Stimulated activated naive CD4-positive, alpha-beta T cell treated with Interleukin-2 at 50 U/mL for 16 hours (primary cell): ENCODE measurements around the gene ELL.

Experiments used
- DNase-seq: peaks from one replicate; lab custom pipeline; 2025; lab: John Stamatoyannopoulos, UW

The ELL gene

DNA sequence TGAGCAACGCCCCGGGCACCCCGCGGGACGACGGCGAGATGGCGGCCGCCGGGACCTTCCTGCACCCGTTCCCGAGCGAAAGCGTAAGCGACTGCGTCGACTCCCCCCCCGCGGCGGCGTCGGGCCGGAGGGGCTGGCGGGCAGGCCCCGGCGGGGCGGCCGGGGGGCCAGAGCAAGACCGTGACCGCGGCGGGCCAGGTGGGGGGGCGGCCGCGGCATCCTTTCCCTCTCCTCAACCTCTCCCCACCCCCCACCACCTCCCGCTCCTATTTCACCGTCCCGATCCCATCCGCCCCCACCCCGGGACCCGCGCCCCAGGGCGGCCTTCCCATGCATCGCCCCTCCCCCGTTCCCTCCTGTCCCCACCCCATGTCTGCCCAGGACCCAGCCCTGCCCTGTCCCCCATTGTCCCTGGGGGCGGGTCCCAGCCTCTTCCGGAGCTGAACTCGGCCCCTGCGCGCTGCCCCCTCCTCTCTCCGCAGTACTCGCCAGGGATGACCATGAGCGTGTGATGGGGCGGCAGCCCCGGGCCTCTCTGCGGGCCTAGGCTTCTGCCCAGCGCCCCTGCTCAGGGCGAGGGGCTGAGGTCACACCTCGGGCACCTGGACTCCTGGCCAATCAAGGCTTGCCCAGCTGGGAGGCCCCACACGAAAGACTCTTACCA, 88.0 kb downstream of the ELL start:
- DNase-seq = no peak

- DNase-seq = peak; percentile 26
These were observed 88.7 kb downstream of the ELL start for GRCh38 chr19:18433015-18433691.

- no peak for DNase-seq
These were observed 89.4 kb downstream of the ELL start for GRCh38 chr19:18432275-18433014.

- DNase-seq = no peak
These were observed 90.3 kb downstream of the ELL start for GRCh38 chr19:18431351-18432197.

GRCh38 chr19:18430417-18431144, 91.3 kb downstream of the ELL start:
- no peak for DNase-seq

DNA sequence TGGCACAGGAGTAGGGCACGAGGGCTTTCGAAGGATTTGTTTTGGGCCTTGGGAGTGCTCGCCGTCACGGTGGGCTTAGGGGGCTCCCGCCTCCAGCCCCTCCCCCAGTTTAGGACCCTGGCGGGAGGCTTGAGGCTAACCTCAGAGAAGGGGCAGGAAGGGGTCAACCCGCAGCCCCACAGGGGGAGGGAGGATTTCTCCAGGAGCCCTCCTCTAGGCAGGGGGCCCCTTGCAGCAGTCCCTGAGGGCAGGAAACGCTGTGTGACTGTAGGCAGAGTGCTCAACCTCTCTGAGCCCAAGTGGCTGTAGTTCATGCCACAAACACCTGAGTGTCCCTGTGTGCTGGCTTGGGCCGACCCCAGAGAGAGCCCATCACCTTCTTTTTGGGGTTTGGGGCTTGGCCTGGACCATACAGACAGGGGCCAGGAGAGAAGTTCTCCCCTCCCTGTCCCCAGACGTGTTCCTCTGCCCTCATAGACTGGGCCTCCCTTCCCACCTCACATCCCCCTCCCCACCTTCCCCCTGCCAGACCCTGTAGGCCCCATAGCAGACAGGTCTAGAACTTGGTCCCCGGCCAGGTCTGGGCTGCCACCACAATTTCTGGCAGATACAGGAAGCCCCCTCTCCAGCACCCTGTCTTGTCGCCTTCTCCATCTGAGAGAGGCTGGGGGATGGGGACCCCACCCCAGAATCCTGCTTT, 92.0 kb downstream of the ELL start:
- DNase-seq = no peak

DNA sequence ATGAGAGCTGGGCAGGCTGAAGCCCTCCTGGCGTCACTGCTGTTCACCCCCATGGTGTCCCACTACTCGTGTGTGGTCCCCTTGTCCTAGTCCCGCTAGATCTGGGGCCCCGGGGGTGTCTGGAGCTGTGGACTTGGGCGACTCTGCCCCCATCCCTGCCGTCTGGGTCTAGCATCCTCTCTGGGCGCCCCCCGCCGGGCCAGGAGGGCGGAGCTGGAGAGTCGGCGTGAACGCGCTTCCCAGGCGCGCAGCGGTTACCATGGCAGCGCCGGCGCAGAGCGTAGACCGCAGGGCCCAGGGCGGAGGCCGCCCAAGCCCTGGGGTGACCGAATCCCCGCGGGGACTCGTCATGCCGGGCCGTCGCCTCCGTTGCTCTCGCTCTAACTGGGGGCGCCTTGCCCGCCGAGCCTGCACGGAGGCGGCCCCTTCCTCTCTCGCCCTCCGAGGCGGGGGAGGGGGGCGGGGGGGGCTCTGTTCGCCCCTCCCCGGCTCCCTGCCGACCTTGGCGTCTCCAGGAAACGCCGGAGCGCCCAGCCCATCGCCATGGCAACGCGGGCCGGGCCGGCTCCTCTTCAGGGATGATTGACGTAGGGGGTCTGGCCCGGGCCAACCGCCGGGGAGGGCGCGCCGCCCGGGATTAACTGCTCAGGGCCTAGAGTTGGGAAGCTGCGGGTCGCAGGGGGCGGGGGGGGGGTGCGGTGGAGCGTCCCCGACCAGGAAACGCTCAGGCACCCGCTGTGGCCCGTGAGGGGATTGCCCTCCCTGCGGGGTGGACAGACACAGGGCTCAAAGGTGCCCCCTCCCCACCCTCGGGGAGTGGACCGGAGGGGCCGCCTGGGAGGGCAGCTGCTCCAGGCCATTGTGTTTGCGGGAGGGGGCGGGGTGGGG, 92.8 kb downstream of the ELL start:
- DNase-seq = peak; percentile 72

DNA sequence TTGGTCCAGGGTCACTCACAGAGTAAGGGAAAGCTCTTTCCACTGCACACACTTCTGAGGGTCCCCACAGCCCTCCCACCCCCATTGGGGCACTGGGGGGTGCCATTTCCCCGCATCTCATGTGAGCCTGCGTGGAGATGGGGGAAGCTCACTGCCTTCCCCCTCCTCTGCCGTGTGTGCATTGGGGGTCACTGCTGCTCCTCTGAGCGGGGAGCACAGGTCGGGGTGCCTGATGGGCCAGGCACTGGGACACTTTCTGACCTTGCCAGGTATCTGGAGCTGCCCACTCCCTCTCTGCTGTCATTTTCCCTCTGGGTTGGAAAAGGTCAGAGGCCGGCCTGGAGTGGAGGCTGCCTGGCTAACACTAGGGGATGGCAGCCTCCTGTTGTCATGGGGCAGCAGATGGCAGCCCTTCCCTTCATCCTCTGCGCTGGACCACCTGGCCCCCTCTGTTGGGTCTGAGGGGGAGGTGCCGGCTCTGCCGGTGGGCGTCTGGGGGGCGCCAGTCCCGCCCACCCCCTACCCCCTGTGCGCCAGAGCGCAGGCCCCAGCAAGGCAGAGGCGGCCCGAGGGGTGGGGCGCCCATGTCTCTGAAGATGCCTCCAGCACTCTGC, 93.6 kb downstream of the ELL start:
- DNase-seq = no peak

DNA sequence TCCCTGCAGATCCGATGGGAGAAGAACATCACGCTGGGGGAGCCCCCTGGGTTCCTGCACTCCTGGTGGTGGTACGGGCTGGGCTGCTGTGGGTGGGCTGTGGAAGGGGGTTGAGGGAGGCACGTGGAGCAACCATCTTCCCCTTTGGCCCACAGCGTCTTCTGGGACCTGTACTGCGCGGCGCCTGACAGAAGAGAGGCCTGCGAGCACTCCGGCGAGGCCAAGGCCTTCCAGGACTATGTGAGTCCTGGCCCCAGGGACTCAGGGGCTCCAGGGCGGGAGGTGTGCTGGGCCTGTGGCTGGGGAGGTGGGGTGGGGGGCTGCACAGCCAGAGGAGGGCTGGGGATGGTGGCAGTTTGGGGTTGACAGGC, 94.1 kb downstream of the ELL start:
- DNase-seq = no peak

DNA sequence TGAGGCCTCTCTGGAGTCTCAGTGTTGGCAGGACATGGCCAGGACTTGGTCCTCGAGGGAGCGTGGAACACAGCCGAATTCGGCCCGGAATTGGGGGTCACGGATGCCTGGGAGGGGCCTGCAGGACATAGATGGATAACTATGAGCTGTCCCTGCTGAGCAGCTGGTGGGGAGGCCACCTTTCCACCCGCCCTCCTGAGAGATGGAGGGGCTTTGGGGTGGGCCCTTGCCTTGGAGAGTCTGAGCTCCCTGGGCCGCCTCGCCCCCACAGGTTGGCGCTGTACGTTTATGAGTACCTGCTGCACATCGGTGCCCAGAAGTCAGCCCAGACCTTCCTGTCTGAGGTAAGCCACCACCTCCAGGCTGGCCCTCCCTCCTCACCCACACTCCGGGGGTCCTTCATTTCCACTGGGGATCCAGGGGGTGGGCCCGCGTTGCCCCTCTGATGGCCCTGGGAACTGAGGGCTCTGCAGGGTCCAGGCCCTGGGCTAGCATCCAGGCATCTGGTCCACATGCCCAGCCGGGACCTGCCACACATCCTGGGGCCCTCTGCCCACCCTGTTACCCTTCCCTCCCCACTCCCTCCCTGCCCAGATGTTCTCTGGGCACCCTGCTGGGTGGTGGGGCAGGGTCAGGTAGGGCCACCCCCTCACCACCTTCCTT, 94.7 kb downstream of the ELL start:
- DNase-seq = no peak

- DNase-seq = no peak
These were observed 95.5 kb downstream of the ELL start for GRCh38 chr19:18426416-18426767.

GRCh38 chr19:18425515-18426415, 96.1 kb downstream of the ELL start:
- DNase-seq = no peak

- DNase-seq = no peak
These were observed 96.9 kb downstream of the ELL start for GRCh38 chr19:18424890-18425514.

- DNase-seq = no peak
These were observed 97.6 kb downstream of the ELL start for GRCh38 chr19:18424122-18424889.

DNA sequence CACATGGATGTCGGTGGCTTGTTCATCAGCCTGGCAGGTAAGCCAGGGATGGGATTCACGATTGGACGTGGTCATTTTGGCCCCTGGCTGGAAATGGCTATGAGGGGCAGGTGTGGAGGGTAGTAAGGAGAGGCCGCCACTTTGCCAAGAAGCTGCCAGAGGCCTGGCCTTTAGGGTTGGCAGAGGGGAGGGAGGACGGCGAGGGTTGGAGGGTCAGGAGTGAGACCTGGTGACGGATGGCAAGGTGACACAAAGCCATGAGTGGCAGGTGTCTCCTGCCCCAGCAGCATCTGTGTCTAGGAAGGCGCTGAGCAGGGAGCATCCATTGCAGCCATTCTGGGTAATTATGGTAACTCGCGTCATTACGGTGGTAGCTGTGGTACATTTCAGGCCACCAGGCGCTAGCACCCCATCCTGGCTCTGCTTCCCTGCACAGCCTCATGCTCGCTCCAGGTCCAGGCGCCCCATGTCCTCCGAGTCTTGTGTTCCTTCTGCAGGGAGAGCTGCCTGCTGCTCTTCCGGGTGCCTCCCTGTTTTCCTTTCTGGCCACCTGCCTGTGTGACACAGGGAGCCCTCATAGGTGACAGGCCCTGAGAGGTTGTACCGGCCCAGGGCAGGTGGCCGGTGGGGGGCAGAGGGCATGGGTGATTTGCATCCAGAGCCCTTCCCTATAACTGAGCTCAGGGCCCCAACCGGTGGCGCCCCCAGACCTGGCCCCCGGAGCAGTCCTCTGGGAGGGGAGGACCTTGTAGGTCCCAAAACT, 98.4 kb downstream of the ELL start:
- no peak for DNase-seq
